DMS53 (cell line): ENCODE measurements around the gene LY6G5C.

Experiments used
- DNase-seq: peaks from one replicate; lab custom pipeline; 2025; lab: John Stamatoyannopoulos, UW

The LY6G5C gene

GRCh38 chr6:31680226-31681134, at the start of gene LY6G5C:
TSS of gene LY6G5C (minus strand) at chr6:31681067. CDS start at chr6:31680373, 694 bp downstream.
- DNase-seq = peak; percentile 96

DNA sequence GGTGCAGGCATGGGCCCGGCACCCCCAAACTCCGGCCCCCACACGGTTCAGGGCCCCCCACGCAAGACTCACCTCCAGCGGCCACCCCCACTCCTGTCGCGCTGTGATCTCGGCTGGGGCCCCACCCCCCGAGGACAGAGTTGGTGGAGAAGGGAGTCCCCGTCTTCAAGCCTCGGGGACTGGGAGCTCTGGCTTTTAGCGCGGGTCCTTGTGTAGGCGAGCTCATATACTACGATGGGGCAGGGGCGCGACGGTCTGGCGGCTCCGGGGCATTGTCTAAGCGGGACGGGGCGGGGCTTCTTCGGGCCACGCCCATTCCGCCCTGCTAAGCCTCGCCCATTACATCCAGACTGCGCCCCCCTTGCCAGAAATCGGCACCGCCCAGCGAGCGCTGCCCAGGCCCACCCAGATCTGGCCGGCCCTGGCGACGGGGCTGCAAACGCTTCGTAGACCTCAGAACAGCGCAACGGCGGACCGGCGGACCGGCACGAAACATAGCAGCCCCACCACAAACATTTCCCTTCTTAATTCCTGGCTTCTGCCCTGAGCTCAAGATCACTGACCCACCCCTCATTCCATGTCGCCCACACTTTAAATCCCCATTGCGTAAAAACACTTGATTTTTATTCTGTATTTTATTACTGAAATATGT, 49.2 kb upstream of the LY6G5C start:
- peak; percentile 74 for DNase-seq

DNA sequence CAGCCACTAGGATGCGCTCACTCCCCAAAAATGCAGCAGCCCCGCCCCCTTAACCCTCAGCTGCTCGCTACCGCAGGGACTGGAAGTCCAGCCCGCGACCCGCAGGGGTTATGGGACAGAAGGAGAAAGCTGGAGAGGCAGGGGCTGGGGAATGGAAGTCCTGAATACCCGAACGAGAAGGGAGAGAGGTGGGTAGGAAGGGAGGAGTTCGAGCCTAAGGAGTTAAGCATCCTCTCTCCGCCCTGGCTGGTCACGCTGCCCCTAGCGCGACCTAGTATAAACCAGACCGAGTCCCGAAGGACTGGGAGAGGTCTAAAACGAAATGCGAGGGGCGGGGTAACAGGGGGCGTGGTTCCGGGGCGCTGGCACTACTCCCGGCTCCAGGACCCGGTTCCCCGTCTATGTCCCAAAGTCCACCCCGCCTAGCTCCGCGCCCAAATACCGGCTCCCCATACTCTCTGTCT, 48.7 kb upstream of the LY6G5C start:
- peak; percentile 94 for DNase-seq

DNA sequence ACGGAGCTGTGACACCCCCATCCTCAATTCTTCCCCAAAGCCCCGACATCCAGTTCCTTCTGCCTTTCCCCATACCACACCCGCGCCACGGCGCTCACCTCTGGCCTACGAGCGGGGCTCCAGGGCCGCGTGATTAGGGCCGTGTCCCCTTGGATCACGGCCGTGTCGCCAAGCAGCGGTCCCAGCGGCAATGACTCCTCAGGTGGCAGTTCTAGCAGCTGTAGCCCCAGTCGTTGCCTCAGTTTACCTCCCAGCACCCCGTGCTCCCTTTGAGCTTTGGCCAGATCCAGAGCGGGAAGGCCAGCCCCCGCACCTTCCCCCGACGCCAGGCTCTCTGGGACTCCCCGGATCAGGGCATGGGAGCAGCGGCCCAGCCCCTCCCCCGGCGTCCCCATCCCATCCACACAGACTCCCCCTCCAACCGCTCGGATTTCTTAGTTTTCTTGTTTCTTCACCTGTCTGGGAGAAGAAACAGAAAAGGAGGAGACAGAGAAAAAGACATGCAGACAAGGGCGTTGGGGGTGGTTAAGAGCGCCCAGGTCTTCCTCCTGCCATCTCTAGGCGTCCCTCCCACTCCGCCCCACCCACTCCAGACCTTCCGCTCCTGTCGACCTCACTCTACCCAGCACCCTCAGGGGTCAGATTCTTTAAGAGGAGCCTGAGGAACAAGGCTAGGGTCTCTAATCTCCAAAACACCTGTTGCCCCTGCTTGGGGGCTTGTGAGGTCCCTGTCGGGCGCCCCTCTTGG, 48.1 kb upstream of the LY6G5C start, which contains the start of gene DDAH2:
Gene DDAH2 (minus strand): TSS at position 533 of the 748 bp plus-strand sequence. CDS start 138 bp downstream, at position 395.
- DNase-seq = no peak

- DNase-seq = no peak
These were observed 47.1 kb upstream of the LY6G5C start for GRCh38 chr6:31727717-31728671.

- no peak for DNase-seq
These were observed 46.3 kb upstream of the LY6G5C start for GRCh38 chr6:31727034-31727716.

DNA sequence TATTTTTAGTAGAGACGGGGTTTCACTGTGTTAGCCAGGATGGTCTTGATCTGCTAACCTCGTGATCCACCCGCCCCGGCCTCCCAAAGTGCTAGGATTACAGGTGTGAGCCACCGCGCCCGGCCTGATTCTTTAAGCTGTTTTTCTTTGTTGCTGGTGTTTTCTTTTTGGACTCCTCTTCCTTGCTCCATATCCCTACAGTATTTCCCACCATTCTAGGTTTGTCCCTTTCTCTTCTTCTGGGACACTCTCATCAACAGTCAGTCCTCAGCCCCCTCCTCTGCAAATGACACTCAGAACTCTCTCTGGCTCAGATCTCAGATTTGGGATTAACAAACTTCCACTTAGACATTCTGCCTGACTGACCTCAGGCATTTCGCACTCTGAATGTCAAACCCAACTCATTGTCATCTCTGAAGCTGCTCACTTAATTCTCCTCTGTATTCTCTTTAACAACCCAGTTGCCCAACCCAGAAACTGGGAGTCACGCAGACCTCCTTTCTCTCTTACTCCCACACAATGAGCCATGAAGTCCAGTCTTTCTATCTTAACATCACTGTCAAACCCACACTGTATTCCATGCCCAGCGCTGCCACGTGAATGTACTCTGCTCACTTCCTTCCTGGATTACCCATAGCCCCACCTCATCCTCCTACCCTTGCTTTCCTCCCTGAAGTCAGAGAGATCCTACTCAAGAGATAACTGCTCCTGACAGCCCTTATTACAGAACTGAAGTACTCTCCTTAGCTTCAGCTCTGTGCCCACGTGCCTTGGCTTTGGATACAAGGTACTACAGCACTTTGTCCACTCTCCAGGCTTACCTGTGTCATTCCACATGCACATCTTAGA, 44.9 kb upstream of the LY6G5C start:
- no peak for DNase-seq

DNA sequence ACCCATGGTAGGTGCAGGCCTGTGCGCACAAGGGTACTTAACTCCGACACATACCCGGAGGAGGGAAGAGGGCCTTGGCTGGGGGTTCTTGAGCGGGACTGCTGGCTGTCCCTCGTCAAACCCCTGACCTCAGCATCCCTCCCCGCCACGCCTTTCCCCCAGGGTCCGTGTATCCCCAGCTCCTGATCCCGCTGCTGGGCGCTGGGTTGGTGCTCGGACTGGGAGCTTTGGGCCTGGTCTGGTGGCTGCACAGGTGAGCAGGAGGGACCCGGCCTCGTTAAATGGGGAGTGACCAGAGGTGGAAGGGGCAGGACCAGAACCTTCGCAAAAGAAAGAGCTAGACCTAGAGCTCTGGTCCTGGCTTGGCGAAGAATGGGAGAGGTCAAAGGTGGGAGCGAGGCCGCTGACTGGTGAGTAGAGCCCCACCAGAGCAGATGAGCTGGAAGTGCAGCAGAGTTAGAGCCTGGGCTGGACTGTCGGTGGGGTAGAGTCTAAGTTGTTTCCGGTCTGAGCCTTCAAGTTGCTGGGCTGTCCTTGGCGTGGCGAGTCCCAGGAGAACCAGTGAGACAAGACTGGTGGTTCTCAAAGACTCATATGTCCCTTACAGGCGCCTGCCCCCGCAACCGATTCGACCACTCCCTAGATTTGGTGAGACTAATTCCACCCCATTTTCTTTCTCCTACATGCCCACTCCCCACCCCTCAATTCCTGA, 43.3 kb upstream of the LY6G5C start:
- DNase-seq = no peak

DNA sequence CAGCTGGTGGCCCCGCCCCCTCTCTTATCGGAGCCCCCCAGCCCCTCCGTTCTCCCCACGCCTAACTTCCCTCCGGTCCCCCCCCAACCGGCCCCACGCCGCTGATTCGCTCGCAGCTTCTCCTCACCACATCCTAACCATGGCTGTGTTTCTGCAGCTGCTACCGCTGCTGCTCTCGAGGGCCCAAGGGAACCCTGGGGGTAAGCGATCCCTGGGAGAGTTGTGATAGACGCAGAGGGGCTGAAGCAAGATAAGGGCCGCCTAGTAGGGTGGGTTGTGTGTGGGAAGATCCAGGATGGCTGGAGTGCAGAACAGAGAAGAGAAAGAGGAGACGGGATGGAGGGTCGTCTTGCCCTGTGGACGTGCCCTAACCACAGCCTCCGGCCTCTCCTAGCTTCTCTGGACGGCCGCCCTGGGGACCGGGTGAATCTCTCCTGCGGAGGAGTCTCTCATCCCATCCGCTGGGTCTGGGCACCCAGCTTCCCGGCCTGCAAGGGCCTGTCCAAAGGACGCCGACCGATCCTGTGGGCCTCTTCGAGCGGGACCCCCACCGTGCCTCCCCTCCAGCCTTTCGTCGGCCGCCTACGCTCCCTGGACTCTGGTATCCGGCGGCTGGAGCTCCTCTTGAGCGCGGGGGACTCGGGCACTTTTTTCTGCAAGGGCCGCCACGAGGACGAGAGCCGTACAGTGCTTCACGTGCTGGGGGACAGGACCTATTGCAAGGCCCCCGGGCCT, 42.5 kb upstream of the LY6G5C start, which contains the start of gene MPIG6B:
Gene MPIG6B (plus strand): TSS at position 129 of the 735 bp plus-strand sequence. CDS start 11 bp downstream, at position 140.
- DNase-seq = no peak

DNA sequence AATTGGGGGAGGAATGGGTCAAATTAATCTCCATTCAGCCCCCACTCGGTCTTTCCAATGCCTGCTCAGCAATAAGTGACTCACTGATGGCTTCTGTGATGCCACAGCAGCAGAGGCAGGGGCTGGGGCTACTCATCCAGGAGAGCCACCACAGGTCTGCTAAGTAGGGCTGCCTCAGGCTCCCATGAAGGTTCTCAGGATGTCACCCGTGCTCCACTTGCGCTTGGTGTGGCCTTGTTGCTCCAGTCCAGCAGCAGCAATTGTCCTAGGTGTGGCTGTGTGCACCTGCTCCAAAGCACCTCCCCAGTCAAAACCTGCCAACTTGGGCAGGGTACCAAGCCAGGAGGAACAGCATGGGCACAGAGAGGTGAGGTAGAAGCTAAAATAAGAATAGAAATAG, 41.3 kb upstream of the LY6G5C start:
- no peak for DNase-seq

GRCh38 chr6:31721351-31722020, 40.6 kb upstream of the LY6G5C start, which contains the start of gene LY6G6C:
TSS of gene LY6G6C (minus strand) at chr6:31721746. CDS start at chr6:31721679, 67 bp downstream.
- no peak for DNase-seq

- no peak for DNase-seq
These were observed 39.4 kb upstream of the LY6G5C start for GRCh38 chr6:31720196-31720770.

DNA sequence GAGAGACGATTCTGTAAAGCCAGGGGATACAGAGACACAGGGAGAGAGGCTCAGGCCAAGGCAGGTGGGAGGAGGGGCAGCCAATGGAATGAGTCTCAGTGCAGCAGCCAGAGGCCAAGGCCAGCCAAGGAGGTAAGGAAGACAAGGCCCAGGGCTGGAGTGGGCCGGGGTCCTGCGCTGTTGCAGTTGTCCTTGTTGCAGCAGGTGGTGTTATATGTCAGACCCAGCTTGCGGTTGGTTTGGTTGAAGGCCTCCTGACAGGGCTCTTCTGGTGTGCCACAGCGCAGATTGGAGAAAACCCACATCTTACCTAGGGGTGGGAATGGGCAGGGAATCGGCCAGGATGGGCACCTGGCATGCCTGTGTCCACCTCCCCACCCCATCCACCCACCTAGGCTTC, 38.1 kb upstream of the LY6G5C start:
- DNase-seq = no peak

- peak; percentile 93 for DNase-seq
These were observed 37.4 kb upstream of the LY6G5C start for GRCh38 chr6:31718265-31718664.

DNA sequence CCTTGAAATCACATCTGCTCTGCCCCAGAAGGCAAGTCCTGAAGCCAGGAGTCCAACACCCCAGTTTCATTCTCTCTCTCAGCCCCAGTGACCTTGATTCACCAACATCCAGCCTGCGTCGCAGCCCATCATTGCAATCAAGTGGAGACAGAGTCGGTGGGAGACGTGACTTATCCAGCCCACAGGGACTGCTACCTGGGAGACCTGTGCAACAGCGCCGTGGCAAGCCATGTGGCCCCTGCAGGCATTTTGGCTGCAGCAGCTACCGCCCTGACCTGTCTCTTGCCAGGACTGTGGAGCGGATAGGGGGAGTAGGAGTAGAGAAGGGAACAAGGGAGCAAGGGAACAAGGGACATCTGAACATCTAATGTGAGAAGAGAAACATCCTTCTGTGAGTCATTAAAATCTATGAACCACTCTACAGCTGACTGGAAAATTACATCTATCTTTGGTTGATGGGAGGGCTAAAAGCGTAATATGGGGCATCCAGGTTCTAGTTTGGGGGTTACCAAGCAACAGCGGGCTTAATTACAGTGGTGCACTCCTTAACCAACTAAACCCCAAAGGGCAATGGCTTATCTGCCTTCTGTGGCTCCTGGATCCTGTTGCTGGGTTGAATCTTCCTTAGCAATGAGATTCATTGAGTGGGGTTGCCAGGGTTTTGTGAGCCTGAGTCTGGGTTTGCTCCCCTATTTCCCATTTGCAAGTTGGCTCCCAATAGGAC, 36.8 kb upstream of the LY6G5C start:
- DNase-seq = peak; percentile 34
